D341Med (cell line): ENCODE data around the gene RPS4Y1.

Experiments used
- DNase-seq: peaks from one replicate; pipeline ENCODE4 v3.0.0; 2012; ENCODE audit warnings: low spot score

The RPS4Y1 gene

GRCh38 chrY:2883561-2883960 lies 42.2 kb downstream of the RPS4Y1 start:
- DNase-seq = no peak

- no peak for DNase-seq
Observed at GRCh38 chrY:2885880-2886279, 44.5 kb downstream of the RPS4Y1 start.

GRCh38 chrY:2887386-2887785 lies 46.0 kb downstream of the RPS4Y1 start:
- DNase-seq = no peak

- no peak for DNase-seq
Observed at GRCh38 chrY:2887955-2888354, 46.6 kb downstream of the RPS4Y1 start.

- DNase-seq = no peak
Observed at GRCh38 chrY:2893471-2893870, 52.1 kb downstream of the RPS4Y1 start.

- no peak for DNase-seq
Observed at GRCh38 chrY:2896050-2896449, 54.6 kb downstream of the RPS4Y1 start.

GRCh38 chrY:2907356-2907755 lies 66.0 kb downstream of the RPS4Y1 start:
- no peak for DNase-seq

- peak; percentile 27 for DNase-seq
Observed at GRCh38 chrY:2913066-2913815, 71.8 kb downstream of the RPS4Y1 start.
